Measurements from ENCODE around the gene B4GALNT4. TPM values are rescaled to one million over a fixed set of nuclear protein-coding genes. Genes with fewer than 3 reads are reported as not detected.
A peak's percentile ranks its signal among the peaks of the same experiment; 100 is the strongest.
"Not testable (repeated sequence)": the region's sequence is repeated elsewhere in the genome, so short reads cannot be mapped to it uniquely, and the experiment has no call there.

B4GALNT4 gene, protein sequence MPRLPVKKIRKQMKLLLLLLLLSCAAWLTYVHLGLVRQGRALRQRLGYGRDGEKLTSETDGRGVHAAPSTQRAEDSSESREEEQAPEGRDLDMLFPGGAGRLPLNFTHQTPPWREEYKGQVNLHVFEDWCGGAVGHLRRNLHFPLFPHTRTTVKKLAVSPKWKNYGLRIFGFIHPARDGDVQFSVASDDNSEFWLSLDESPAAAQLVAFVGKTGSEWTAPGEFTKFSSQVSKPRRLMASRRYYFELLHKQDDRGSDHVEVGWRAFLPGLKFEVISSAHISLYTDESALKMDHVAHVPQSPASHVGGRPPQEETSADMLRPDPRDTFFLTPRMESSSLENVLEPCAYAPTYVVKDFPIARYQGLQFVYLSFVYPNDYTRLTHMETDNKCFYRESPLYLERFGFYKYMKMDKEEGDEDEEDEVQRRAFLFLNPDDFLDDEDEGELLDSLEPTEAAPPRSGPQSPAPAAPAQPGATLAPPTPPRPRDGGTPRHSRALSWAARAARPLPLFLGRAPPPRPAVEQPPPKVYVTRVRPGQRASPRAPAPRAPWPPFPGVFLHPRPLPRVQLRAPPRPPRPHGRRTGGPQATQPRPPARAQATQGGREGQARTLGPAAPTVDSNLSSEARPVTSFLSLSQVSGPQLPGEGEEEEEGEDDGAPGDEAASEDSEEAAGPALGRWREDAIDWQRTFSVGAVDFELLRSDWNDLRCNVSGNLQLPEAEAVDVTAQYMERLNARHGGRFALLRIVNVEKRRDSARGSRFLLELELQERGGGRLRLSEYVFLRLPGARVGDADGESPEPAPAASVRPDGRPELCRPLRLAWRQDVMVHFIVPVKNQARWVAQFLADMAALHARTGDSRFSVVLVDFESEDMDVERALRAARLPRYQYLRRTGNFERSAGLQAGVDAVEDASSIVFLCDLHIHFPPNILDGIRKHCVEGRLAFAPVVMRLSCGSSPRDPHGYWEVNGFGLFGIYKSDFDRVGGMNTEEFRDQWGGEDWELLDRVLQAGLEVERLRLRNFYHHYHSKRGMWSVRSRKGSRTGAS
- total RNA-seq (2022) (1.9 and 4.6 TPM in 2 replicates), Bru-seq, nascent RNA (percentile 24 among the genes with signal in this experiment), BruChase-seq, experiment 1, labeled RNA remaining after a 6-hour chase (percentile 27 among the genes with signal in this experiment), BruChase-seq, experiment 2, labeled RNA remaining after a 2-hour chase (percentile 30 among the genes with signal in this experiment)
- long read RNA-seq, partial matches to known transcripts: 1 of 1 reads
- long read RNA-seq, other reads (novel, unspliced or antisense): 0 of 1 reads

- TF ChIP-seq CTCF (IDR thresholded peaks at IDR 0.05; ENCODE audit: unreplicated experiment): no peak
- no peak for DNase-seq
- no TSS peak for BruUV-seq (replicated peaks)
- H3K9me3 Mint-ChIP-seq (ENCODE audit: low read depth, unreplicated experiment): no peaks in the 10 kb centered on the region
- intact Hi-C loops (cut with micrococcal nuclease; ENCODE audit: unreplicated experiment): no loop called here
- peak within 1 kb of the TSS; percentile 45 for H3K4me3 Mint-ChIP-seq (ENCODE audit: low read depth, unreplicated experiment)
- peaks cover 13% of the 10 kb centered on the region for H3K4me1 Mint-ChIP-seq (ENCODE audit: low read depth, unreplicated experiment)
- H3K27ac Mint-ChIP-seq (ENCODE audit: unreplicated experiment): peak within 1 kb of the TSS; percentile 62
- H3K27me3 Mint-ChIP-seq (ENCODE audit: unreplicated experiment): peaks cover 76% of the 10 kb centered on the region
- CTCF ChIA-PET: no interaction called here
- peaks cover 16% of the 10 kb centered on the region for H3K36me3 Mint-ChIP-seq (ENCODE audit: insufficient read depth, unreplicated experiment)
Measured at GRCh38 chr11:369336-370018, at the start of gene B4GALNT4. B4GALNT4 (plus strand) TSS chr11:369499; CDS start chr11:369804, 305 bp downstream.

DNA sequence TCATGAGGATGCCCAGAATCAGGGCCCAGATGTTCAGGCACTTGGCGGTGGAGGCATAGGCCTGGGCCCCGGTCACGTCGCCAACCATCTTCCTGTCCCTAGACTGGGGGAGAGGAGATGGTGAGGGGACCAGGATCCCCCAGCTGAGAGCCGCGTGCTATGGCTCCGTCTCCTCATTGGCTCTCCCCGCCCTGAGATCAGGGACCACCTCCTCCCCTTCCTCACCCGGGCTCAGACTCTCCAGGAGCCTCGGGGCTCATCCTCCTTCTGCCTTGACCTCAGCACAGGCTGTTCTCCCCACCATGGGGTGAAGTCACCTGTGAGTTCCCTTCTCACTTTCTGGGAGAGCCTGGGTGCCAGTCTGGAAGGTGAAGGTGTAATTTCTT lies 49.4 kb upstream of the B4GALNT4 start:
- peak overlapping the region; percentile 80 for H3K4me3 Mint-ChIP-seq (ENCODE audit: low read depth, unreplicated experiment)
- H3K9me3 Mint-ChIP-seq (ENCODE audit: low read depth, unreplicated experiment); DNase-seq; CTCF ChIA-PET; BruUV-seq (replicated peaks): not testable (repeated sequence)
- intact Hi-C loops (cut with micrococcal nuclease; ENCODE audit: unreplicated experiment): loop anchor here (1.0 kb wide), 1 partner anchor 13 kb away; the partner anchor contains the start of gene IFITM2
- peaks cover 13% of the 10 kb centered on the region for H3K36me3 Mint-ChIP-seq (ENCODE audit: insufficient read depth, unreplicated experiment)
- H3K27ac Mint-ChIP-seq (ENCODE audit: unreplicated experiment): peak overlapping the region; percentile 45
- H3K27me3 Mint-ChIP-seq (ENCODE audit: unreplicated experiment): peaks cover 20% of the 10 kb centered on the region
- peaks cover 16% of the 10 kb centered on the region for H3K4me1 Mint-ChIP-seq (ENCODE audit: low read depth, unreplicated experiment)

- intact Hi-C loops (cut with micrococcal nuclease; ENCODE audit: unreplicated experiment): no loop called here
Measured at GRCh38 chr11:324156-324555, 45.1 kb upstream of the B4GALNT4 start.

DNA sequence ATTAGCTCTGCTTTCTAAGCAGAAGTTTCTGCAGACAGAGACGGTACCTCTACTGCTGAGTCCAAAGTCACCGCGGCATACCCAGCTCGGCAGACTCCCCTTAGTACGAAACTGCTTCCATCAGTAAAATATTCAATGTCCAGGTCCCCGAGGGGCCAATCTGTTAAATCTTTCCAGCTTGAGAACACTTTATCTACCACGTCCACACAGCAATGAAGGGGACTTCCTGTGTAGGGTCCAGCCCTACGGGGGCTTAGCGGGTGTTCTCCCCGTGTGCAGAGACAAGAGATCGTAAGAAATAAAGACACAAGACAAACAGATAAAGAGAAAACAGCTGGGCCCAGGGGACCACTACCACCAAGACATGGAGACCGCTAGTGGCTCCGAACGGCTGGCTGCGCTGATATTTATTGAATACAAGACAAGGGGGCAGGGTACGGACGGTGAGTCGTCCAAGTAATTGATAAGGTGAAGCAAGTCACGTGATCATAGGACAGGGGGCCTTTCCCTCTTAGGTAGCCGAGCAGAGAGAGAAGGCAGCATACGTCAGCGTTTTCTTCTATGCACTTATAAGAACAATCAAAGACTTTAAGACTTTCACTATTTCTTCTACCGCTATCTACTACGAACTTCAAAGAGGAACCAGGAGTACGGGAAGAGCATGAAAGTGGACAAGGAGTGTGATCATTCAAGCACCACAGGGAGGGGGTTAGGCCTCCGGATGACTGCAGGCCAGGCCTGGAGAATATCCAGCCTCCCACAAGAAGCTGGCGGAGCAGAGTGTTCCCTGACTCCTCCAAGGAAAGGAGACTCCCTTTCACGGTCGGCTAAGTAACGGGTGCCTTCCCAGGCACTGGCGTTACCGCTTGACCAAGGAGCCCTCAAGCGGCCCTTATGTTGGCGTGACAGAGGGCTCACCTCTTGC lies 44.4 kb upstream of the B4GALNT4 start:
- intact Hi-C loops (cut with micrococcal nuclease; ENCODE audit: unreplicated experiment); H3K9me3 Mint-ChIP-seq (ENCODE audit: low read depth, unreplicated experiment); H3K27ac Mint-ChIP-seq (ENCODE audit: unreplicated experiment); CTCF ChIA-PET; H3K4me1 Mint-ChIP-seq (ENCODE audit: low read depth, unreplicated experiment); DNase-seq; H3K4me3 Mint-ChIP-seq (ENCODE audit: low read depth, unreplicated experiment); BruUV-seq (replicated peaks): not testable (repeated sequence)
- H3K27me3 Mint-ChIP-seq (ENCODE audit: unreplicated experiment): peaks cover 17% of the 10 kb centered on the region
- H3K36me3 Mint-ChIP-seq (ENCODE audit: insufficient read depth, unreplicated experiment): peaks cover 11% of the 10 kb centered on the region

More at GRCh38 chr11:324156-324555, 45.1 kb upstream of the B4GALNT4 start:
- no peak for DNase-seq
- Mint-ChIP-seq H3K4me3 (ENCODE audit: low read depth, unreplicated experiment) (no peak overlapping the region), H3K27ac (ENCODE audit: unreplicated experiment) (no peak overlapping the region), H3K36me3 (ENCODE audit: insufficient read depth, unreplicated experiment) (peaks cover 16% of the 10 kb centered on the region), H3K27me3 (ENCODE audit: unreplicated experiment) (peaks cover 17% of the 10 kb centered on the region), H3K9me3 (ENCODE audit: low read depth, unreplicated experiment) (no peaks in the 10 kb centered on the region), H3K4me1 (ENCODE audit: low read depth, unreplicated experiment) (peaks cover 16% of the 10 kb centered on the region)
- BruUV-seq (replicated peaks): no TSS peak
- no peak for TF ChIP-seq CTCF (IDR thresholded peaks at IDR 0.05; ENCODE audit: unreplicated experiment)
- CTCF ChIA-PET: no interaction called here
